Heart left ventricle (tissue), 16 donors: ENCODE results near the gene ZNF714. TPM values are rescaled to one million over a fixed set of nuclear protein-coding genes. Genes with fewer than 3 reads are reported as not detected.

Experiments
- ATAC-seq, 4 donors: fragments of 200-7000 bp; cut with Tn5 transposase; one replicate each; pipeline ENCODE4 v1.9.1; 2020 to 2022; ENCODE audit warnings: moderate library complexity in 4 of 4, mild to moderate bottlenecking in 3 of 4, moderate number of reproducible peaks in 1 of 4
- DNase-seq, 5 donors: peaks; one replicate each; pipeline ENCODE4 v3.0.0-alpha.2; 2020
- H3K27ac ChIP-seq, 12 donors: fragments of 200-600 bp; sonication (generic) in 4 of 12; one replicate each; pipeline versions ENCODE4 v1.5.0 to v1.8.0; 2016 to 2022; ENCODE audit warnings: mild to moderate bottlenecking in 2 of 12
- H3K27me3 ChIP-seq, 9 donors: fragments of 200-600 bp; sonication (generic) in 2 of 9; one replicate each; pipeline versions ENCODE4 v1.5.1 to v1.8.0; 2016 to 2022; ENCODE audit warnings: mild to moderate bottlenecking in 3 of 9
- H3K36me3 ChIP-seq, 9 donors: fragments of 200-600 bp; sonication (generic) in 2 of 9; one replicate each; pipeline versions ENCODE4 v1.5.0 to v1.8.0; 2018 to 2022; ENCODE audit warnings: mild to moderate bottlenecking in 2 of 9
- H3K4me1 ChIP-seq, 12 donors: fragments of 200-600 bp; sonication (generic) in 4 of 12; one replicate each; pipeline versions ENCODE4 v1.5.0 to v1.8.0; 2016 to 2022; ENCODE audit warnings: mild to moderate bottlenecking in 3 of 12
- H3K4me3 ChIP-seq, 12 donors: fragments of 200-600 bp; sonication (generic) in 4 of 12; one replicate each; pipeline versions ENCODE4 v1.5.0 to v1.8.0; 2017 to 2022; ENCODE audit warnings: mild to moderate bottlenecking in 9 of 12, moderate library complexity in 4 of 12
- H3K9me3 ChIP-seq, 12 donors: fragments of 200-600 bp; sonication (generic) in 4 of 12; one replicate each; pipeline versions ENCODE4 v1.5.0 to v1.8.0; 2016 to 2022; ENCODE audit warnings: mild to moderate bottlenecking in 1 of 12
- CTCF ChIP-seq, 12 donors: fragments of 200-600 bp; sonication (generic) in 4 of 12; IDR thresholded peaks; one replicate each; pipeline versions ENCODE4 v1.5.0 to v1.8.0; 2018 to 2022; ENCODE audit warnings: antibody characterized with exemption in 12 of 12, mild to moderate bottlenecking in 5 of 12
- POLR2A ChIP-seq, 2 donors: fragments of 450-650 bp; IDR thresholded peaks; one replicate each; pipeline ENCODE4 v1.6.1; 2017; ENCODE audit warnings: antibody characterized with exemption in 2 of 2, mild to moderate bottlenecking in 2 of 2, moderate library complexity in 2 of 2
- WGBS, 4 donors: extraction: QIAGEN DNeasy Blood & Tissue Kit in 2 of 4; methylation state at CpG; one replicate each; pipeline versions ENCODE4 v1.1.5 to v1.1.7; 2013 to 2018; 5-methylcytosine and 5-hydroxymethylcytosine counted together
- intact Hi-C, 10 donors: fragments of 100-400 bp; cut with DNase I; formaldehyde crosslinking; loops; one replicate each; pipeline versions ENCODE4 v1.11.1 to v1.14.2; 2022
- polyA plus RNA-seq, 2 donors: library from polyadenylated mRNA; stranded (reverse); fragments of 200-250 nt; gene quantifications; one replicate each; pipeline ENCODE4 v1.2.3, GENCODE V29; 2013
- total RNA-seq, 9 donors: library from RNA; depleted of rRNA in 2 of 9; stranded (reverse); fragments of >200 nt in 2 of 9; fragmentation: NEBNext Ultra II Directional in 3 of 9; extraction: Animal tissue kit (Norgen Biotek cat#: 25700) in 3 of 9; gene quantifications; one replicate each; pipeline versions ENCODE4 v1.1.0 to v1.2.4, GENCODE V29; 2016 to 2023
- donor health status: ischemic (EF 13 %, LVEDD 7.1; RV severe dilation, severe dysfunction).
- donor health status: healthy with polysubstance abuse.
- donor health status: DM: no; HTN: yes; CAD: no.
- donor health status: DM: no; HTN: no; CAD: no.
- donor health status: ischemic (EF 25% LVEDD 6.9; RV normal size, moderate dysfunction).
- donor health status: ischemic (EF 25% LVEDD 5.7; RV mildly dilated, moderate dysfunction).
- donor health status: healthy.
- donor health status: DM: yes; HTN: yes; CAD: no.
- donor health status: ischemic (EF 35%, LVEDD 5.7; RV mildly dilated, moderate dysfunction).
- donor health status: nonischemic (EF 11% LVEDD 7.7; RV severe dilation, severe dysfunction).
- donor health status: DM: yes; HTN: yes; CAD: no.
- donor health status: PGD.
- donor health status: ischemic (EF 29% LVEDD 5.4; RV normal size, mild dysfunction).
- donor health status: nonischemic (EF 23%, LVEDD 6.1; RV moderate dilation, normal function).

The ZNF714 gene
- total and polyA plus RNA-seq, 11 donors: 1.1 to 5.6 (median 3.2) TPM

GRCh38 chr19:21047716-21048115 is 34.3 kb upstream of the ZNF714 start:
- ATAC-seq: no peak
- intact Hi-C loops: no loop called here
- no peak for DNase-seq
- H3K9me3 ChIP-seq: peaks cover 0 to 86% (median 21%) of the 10 kb centered on the region in 12 donors
- H3K27ac ChIP-seq: no peak overlapping the region
- no peaks in the 10 kb centered on the region for H3K4me1 ChIP-seq
- peaks cover 0 to 45% (median 4%) of the 10 kb centered on the region in 9 donors for H3K36me3 ChIP-seq
- 92 to 98% (median 97%) methylated on average over 2 of the region's 2 CpGs for WGBS, 4 donors
- no peak for TF ChIP-seq CTCF (IDR thresholded peaks at IDR 0.05)
- TF ChIP-seq POLR2A (IDR thresholded peaks at IDR 0.05): no peak
- no peaks in the 10 kb centered on the region for H3K27me3 ChIP-seq
- no peak overlapping the region for H3K4me3 ChIP-seq

- no peaks in the 10 kb centered on the region for H3K4me1 ChIP-seq
- no peak overlapping the region for H3K27ac ChIP-seq
- intact Hi-C loops: no loop called here
- TF ChIP-seq CTCF (IDR thresholded peaks at IDR 0.05): no peak
- TF ChIP-seq POLR2A (IDR thresholded peaks at IDR 0.05): no peak
- 96 to 97% (median 97%) methylated on average over 5 of the region's 5 CpGs for WGBS, 4 donors
- DNase-seq (no peak), ATAC-seq (no peak)
- no peak overlapping the region for H3K4me3 ChIP-seq
- peaks cover 0 to 74% (median 32%) of the 10 kb centered on the region in 9 donors for H3K36me3 ChIP-seq
- H3K9me3 ChIP-seq: peaks cover 0 to 79% (median 11%) of the 10 kb centered on the region in 12 donors
- H3K27me3 ChIP-seq: no peaks in the 10 kb centered on the region
Measured at GRCh38 chr19:21052902-21053301, 29.1 kb upstream of the ZNF714 start.

GRCh38 chr19:21065336-21065735 is 16.7 kb upstream of the ZNF714 start:
- H3K27ac ChIP-seq: no peak overlapping the region
- no peak for DNase-seq
- H3K36me3 ChIP-seq: peaks cover 0 to 32% (median 4%) of the 10 kb centered on the region in 9 donors
- TF ChIP-seq CTCF (IDR thresholded peaks at IDR 0.05): no peak
- TF ChIP-seq POLR2A (IDR thresholded peaks at IDR 0.05): no peak
- ATAC-seq: no peak
- no peaks in the 10 kb centered on the region for H3K27me3 ChIP-seq
- no peaks in the 10 kb centered on the region for H3K4me1 ChIP-seq
- intact Hi-C loops: no loop called here
- H3K9me3 ChIP-seq: peaks cover 0 to 33% (median 12%) of the 10 kb centered on the region in 12 donors
- no peak overlapping the region for H3K4me3 ChIP-seq

- no peak for DNase-seq
- Histone ChIP-seq H3K4me3 (no peak overlapping the region), H3K27me3 (no peaks in the 10 kb centered on the region), H3K4me1 (peaks cover 0 to 13% (median 0%) of the 10 kb centered on the region in 12 donors), H3K27ac (no peak overlapping the region), H3K9me3 (no peaks in the 10 kb centered on the region), H3K36me3 (peaks cover 0 to 16% (median 0%) of the 10 kb centered on the region in 9 donors)
- TF ChIP-seq CTCF (IDR thresholded peaks at IDR 0.05) (no peak), POLR2A (IDR thresholded peaks at IDR 0.05) (no peak)
- WGBS, 4 donors: 79 to 94% (median 83%) methylated on average over 1 of the region's 1 CpG
- ATAC-seq: no peak
- intact Hi-C loops: loop anchor here in 2 of 10 donors (5.0 to 10.0 kb wide), 3 partner anchors 50 to 62 kb away; partner anchors contain the start of genes ZNF430 (in 1 of the 2) and ZNF431 (in 1 of the 2)
Measured at GRCh38 chr19:21084343-21084742, 2.3 kb downstream of the ZNF714 start.
